Motor neuron (in vitro differentiated cells): ENCODE measurements around the gene NT5DC2. TPM values are rescaled to one million over a fixed set of nuclear protein-coding genes. Genes with fewer than 3 reads are reported as not detected.
"Not testable (repeated sequence)": the region's sequence is repeated elsewhere in the genome, so short reads cannot be mapped to it uniquely, and the experiment has no call there.

Source experiments
- ATAC-seq, 8 experiments: fragments of 200-7000 bp; cut with Tn5 transposase; replicated peaks in 6 of 8; 2 replicates each; pipeline ENCODE4 v1.8.0; 2021; ENCODE audit warnings: mild to moderate bottlenecking in 8 of 8, moderate library complexity in 8 of 8
- H3K27ac ChIP-seq, 2 donors: fragments of 250-450 bp; sonication (Bioruptor Pico); 2 replicates each; pipeline ENCODE4 v1.9.0; 2021; ENCODE audit warnings: antibody characterized with exemption in 2 of 2, mild to moderate bottlenecking in 2 of 2, moderate library complexity in 1 of 2
- H3K4me1 ChIP-seq, 2 donors: fragments of 250-450 bp; sonication (Bioruptor Pico); replicated peaks in 1 of 2; 2 replicates each; pipeline ENCODE4 v1.6.1; 2021; ENCODE audit warnings: antibody characterized with exemption in 2 of 2, mild to moderate bottlenecking in 2 of 2, moderate library complexity in 1 of 2
- H3K4me3 ChIP-seq, 5 donors: fragments of 250-450 bp; sonication (Bioruptor Pico); 2 replicates each; pipeline ENCODE4 v1.9.0; 2021; ENCODE audit warnings: antibody characterized with exemption in 5 of 5, mild to moderate bottlenecking in 5 of 5, moderate library complexity in 4 of 5
- WGBS, 10 experiments: fragments of 450-650 bp; shearing (Covaris generic); methylation state at CpG; one replicate each; pipeline ENCODE4 v1.0.0; 2022; 5-methylcytosine and 5-hydroxymethylcytosine counted together
- in situ Hi-C, 9 experiments: fragments of 400-800 bp; cut with MboI; loops; one replicate each; pipeline ENCODE4 v1.15.0; 2021; ENCODE audit warnings: low sequenced_read_pairs in 9 of 9, low pct_unique_long_range_greater_than_20kb in 2 of 9; ENCODE audit not compliant: unreplicated experiment in 9 of 9
- total RNA-seq, 8 experiments: library from RNA; unstranded; fragments of 300-600 nt; gene quantifications; 2 replicates each; pipeline versions ENCODE4 v1.2.3 to v1.2.4, GENCODE V29; 2022

NT5DC2 gene
- total RNA-seq, 8 experiments from 2014 or later: 13.3 to 156 (median 91.7) TPM

DNA sequence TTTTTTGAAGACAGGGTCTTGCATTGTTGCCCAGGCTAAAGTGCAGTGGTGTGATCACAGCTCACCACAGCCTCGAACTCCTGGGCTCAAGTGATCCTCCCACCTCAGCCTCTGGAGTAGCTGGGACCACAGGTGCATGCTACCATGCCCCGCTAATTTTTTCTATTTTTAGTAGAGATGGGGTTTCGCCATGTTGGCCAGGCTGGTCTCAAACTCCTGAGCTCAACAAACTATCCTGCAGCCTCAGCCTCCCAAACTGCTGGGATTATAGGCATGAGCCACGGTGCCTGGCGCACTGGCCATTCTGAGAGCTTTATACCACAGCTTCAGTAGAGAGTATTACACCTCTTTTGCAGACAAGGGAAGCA, 7.0 kb downstream of the NT5DC2 start:
- not testable (repeated sequence) for ATAC-seq
- WGBS, 10 experiments: 60 to 94% (median 80%) methylated on average over 1 to 3 of the region's 5 CpGs; no CpG with 5 or more reads in 7 of the 10 experiments

DNA sequence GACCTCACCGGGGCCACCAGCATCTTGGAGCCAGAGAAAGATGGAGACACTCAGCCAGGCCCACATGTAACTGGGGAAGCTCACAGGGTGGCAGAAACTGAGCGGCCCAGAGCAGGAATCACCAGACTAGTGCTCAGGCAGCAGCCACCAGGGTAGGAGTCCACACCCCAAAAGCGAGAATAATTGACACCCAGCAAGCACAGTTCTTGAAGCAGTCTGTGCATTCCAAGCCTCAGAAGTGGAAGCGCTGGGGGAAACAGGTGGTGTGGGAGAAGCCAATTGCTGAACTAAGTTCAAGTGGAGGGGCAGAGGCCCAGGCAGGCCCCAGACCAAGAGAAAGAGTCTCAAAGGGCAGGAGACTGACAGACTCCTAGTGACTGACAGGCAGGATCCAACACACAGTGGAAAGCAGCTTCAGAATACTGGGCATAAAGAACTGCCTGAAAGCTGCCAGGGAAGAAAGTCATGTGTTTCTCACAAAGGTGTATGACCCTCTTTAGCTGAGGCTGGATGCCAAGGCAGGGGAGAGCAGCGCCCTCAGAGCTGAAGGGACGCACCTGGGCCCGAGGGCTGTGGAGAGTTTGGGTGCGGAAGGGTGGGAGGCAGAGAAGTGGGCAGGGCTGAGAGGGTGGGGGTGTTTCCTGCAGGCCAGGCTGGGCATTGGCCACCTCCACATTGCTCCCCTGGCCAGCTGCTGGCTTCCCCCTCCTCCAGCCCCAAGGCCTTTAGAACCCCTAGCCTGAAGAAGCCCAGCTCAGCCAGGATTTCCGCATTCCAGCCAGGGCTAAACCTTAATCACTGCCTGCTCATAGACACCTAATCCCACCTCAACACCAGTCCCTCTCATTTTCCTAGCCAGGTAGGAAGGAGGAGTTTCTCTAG, 7.7 kb downstream of the NT5DC2 start:
- in situ Hi-C loops: no loop called here
- H3K4me3 ChIP-seq: no peak overlapping the region
- WGBS, 10 experiments: 80 to 100% (median 95%) methylated on average over 1 to 6 of the region's 9 CpGs; no CpG with 5 or more reads in 4 of the 10 experiments
- peaks cover 0 to under 1% of the 10 kb centered on the region in 2 donors for H3K4me1 ChIP-seq
- no peak overlapping the region for H3K27ac ChIP-seq
- ATAC-seq: peak in 2 of 8 experiments; percentile 31 to 41

More for the DNA sequence above, 7.0 kb downstream of the NT5DC2 start:
- H3K27ac ChIP-seq, H3K4me3 ChIP-seq, H3K4me1 ChIP-seq, in situ Hi-C loops: not testable (repeated sequence)

DNA sequence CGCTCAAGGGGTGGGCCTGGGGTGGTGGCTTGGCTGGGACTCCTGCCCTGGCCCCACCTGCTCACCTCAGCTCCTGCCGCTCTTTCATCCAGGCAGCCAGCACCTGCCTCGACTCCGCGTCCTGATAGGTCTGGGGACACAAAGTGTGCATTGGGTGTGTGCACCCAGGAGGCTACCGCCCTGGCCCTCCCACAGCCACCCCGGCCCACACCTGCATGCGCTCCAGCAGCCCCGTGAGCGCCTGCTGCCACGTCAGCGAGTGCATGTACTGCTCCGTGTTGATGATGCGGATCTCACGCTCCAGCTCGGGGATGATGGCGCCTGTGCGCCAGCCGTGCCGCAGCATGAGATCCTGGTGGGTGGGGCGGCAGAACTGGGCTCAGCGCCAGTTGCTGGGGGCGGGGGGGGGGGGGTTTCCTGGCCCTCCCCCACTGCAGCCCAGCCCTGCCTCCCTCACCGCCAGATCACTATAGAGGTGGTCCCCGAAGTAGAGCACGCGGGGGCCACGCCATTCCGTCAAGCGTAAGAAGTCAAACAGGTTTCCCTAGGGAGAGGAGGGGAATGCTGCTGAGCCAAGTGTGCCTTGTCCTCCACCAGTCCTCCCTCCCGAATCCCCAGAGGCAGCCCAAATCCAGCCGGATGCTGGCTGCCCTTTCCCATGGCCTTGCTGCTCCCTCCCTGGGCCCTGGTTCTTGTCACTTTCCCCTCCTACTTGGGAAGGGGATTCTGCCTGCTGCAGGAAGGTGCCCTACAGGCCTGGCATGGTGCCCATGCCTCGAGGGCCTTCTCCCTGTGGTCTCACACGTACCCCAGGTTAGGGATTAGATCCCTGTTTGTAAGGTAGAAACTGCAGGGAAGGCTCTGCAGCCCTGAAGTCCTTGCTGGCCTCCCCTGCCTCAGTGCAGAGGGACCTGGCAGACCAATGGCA, 8.6 kb downstream of the NT5DC2 start:
- Histone ChIP-seq H3K4me3 (no peak overlapping the region), H3K27ac (no peak overlapping the region), H3K4me1 (no peaks in the 10 kb centered on the region)
- peak in 1 of 8 experiments; percentile 13 for ATAC-seq
- in situ Hi-C loops: no loop called here
- whole genome bisulfite sequencing, 10 experiments: 60 to 100% (median 80%) methylated on average over 1 to 3 of the region's 34 CpGs; no CpG with 5 or more reads in 5 of the 10 experiments

DNA sequence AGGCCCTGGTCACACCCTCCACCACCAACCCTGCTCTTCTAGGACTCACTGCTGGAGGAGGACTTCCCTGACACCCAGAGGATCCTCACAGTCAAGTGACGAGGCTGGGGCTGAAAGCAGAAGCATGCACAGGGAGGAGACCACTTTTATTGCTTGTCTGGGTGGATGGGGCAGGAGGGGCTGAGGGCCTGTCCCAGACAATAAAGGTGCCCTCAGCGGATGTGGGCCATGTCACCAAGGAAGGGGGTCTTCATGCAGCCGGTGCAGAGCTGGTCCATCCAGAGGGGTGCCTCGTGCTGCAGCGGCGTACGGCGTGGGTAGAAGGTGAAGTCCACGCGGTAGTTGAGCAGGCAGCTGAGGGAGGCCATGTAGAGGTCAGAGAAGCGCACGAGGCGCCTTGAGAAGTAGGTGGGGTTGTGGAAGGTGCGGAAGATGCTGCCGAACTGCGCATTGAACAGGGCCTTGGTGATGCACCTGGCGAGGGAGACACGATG, 9.4 kb downstream of the NT5DC2 start:
- H3K27ac ChIP-seq: no peak overlapping the region
- no peaks in the 10 kb centered on the region for H3K4me1 ChIP-seq
- in situ Hi-C loops: no loop called here
- H3K4me3 ChIP-seq: no peak overlapping the region
- ATAC-seq: peak in 2 of 8 experiments; percentile 2 to 4
- WGBS, 10 experiments: 88 to 100% (median 96%) methylated on average over 3 to 11 of the region's 18 CpGs; no CpG with 5 or more reads in 5 of the 10 experiments

DNA sequence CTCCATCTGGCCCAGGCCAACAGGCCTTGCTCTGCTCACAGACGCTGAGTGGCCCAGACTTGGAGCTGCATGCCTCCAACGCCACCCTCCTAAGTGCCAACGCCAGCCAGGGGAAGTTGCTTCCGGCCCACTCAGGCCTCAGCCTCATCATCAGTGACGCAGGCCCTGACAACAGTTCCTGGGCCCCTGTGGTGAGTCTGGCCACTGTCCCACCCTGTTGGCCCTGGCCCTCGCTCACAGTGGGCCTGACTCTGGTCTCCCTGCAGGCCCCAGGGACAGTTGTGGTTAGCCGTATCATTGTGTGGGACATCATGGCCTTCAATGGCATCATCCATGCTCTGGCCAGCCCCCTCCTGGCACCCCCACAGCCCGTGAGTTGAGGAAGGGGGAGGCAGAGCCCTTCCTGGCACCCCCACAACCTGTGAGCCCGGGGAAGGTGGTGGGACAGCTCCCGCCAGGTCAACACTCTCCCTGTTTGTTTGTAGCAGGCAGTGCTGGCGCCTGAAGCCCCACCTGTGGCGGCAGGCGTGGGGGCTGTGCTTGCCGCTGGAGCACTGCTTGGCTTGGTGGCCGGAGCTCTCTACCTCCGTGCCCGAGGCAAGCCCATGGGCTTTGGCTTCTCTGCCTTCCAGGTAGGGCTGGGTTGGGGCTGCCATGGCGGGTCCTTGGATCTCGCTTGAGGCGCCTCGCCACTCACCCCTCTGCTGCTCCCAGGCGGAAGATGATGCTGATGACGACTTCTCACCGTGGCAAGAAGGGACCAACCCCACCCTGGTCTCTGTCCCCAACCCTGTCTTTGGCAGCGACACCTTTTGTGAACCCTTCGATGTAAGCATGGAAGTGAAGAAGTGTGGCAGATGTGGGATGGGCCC, 10.0 kb downstream of the NT5DC2 start:
- in situ Hi-C loops: no loop called here
- ATAC-seq: no peak
- Histone ChIP-seq H3K4me3 (no peak overlapping the region), H3K4me1 (no peaks in the 10 kb centered on the region), H3K27ac (no peak overlapping the region)
- 67 to 100% (median 87%) methylated on average over 2 to 9 of the region's 26 CpGs; no CpG with 5 or more reads in 5 of the 10 experiments for WGBS, 10 experiments

DNA sequence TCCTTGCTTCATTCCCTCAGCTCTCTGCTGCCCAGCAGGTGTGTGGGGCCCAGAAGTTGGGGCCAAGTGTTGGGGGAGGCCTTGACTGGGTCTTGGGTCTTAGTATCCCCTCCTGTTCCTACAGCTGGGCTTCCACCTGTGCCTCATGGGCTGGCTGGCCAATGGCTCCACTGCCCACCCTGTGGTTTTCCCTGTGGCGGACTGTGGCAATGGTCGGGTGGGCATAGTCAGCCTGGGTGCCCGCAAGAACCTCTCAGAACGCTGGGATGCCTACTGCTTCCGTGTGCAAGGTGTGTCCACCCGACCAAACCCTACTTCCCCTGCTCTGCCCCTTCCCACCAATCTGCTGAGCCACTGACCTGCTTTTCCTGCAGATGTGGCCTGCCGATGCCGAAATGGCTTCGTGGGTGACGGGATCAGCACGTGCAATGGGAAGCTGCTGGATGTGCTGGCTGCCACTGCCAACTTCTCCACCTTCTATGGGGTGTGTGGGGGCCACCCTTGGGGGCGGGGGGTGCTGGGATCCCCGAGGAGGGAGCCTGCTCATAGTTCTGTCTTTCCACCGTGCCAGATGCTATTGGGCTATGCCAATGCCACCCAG, 10.9 kb downstream of the NT5DC2 start:
- no peak overlapping the region for H3K27ac ChIP-seq

DNA sequence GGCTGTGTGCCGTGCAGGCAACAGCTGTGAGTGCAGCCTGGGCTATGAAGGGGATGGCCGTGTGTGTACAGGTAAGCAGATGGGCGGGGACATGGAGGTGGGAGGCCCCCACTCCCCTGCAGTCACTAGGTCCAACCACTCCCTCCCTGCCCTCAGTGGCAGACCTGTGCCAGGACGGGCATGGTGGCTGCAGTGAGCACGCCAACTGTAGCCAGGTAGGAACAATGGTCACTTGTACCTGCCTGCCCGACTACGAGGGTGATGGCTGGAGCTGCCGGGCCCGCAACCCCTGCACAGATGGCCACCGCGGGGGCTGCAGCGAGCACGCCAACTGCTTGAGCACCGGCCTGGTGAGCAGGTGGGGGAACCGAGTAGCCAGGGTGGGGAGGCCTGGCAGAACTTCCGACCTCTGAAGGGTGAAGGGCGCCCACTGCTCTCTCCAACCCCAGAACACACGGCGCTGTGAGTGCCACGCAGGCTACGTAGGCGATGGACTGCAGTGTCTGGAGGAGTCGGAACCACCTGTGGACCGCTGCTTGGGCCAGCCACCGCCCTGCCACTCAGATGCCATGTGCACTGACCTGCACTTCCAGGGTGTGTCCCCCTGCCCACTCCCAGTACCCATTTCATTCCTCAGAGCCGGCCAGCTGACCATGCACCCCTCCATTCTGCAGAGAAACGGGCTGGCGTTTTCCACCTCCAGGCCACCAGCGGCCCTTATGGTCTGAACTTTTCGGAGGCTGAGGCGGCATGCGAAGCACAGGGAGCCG, 11.6 kb downstream of the NT5DC2 start:
- no peak for ATAC-seq
- Histone ChIP-seq H3K27ac (no peak overlapping the region), H3K4me1 (peaks cover 0 to 2% of the 10 kb centered on the region in 2 donors), H3K4me3 (no peak overlapping the region)
- WGBS, 10 experiments: 88 to 100% (median 90%) methylated on average over 3 to 10 of the region's 33 CpGs; no CpG with 5 or more reads in 6 of the 10 experiments
- in situ Hi-C loops: no loop called here

More for the DNA sequence above, 10.9 kb downstream of the NT5DC2 start:
- no peak for ATAC-seq
- in situ Hi-C loops: no loop called here
- no peak overlapping the region for H3K4me3 ChIP-seq
- 50 to 100% (median 95%) methylated on average over 1 to 10 of the region's 14 CpGs; no CpG with 5 or more reads in 5 of the 10 experiments for WGBS, 10 experiments
- H3K4me1 ChIP-seq: peaks cover 0 to 2% of the 10 kb centered on the region in 2 donors

DNA sequence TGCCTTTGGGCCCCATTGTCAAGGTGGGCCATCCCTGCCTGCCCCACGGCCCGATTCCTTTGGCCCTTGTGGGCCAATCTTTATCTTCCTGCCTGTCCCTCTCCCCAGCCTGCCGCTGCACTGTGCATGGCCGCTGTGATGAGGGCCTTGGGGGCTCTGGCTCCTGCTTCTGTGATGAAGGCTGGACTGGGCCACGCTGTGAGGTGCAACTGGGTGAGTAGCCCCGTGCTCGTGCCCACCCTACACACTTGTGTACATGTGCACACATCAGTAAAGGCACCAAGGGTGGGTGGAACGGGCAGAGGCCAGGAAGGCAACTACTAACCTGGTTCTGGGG, 12.2 kb downstream of the NT5DC2 start:
- 67 to 92% (median 80%) methylated on average over 1 to 3 of the region's 8 CpGs; no CpG with 5 or more reads in 5 of the 10 experiments for WGBS, 10 experiments
- no peak for ATAC-seq
- Histone ChIP-seq H3K4me3 (no peak overlapping the region), H3K4me1 (peaks cover 0 to 2% of the 10 kb centered on the region in 2 donors), H3K27ac (no peak overlapping the region)
- in situ Hi-C loops: no loop called here

DNA sequence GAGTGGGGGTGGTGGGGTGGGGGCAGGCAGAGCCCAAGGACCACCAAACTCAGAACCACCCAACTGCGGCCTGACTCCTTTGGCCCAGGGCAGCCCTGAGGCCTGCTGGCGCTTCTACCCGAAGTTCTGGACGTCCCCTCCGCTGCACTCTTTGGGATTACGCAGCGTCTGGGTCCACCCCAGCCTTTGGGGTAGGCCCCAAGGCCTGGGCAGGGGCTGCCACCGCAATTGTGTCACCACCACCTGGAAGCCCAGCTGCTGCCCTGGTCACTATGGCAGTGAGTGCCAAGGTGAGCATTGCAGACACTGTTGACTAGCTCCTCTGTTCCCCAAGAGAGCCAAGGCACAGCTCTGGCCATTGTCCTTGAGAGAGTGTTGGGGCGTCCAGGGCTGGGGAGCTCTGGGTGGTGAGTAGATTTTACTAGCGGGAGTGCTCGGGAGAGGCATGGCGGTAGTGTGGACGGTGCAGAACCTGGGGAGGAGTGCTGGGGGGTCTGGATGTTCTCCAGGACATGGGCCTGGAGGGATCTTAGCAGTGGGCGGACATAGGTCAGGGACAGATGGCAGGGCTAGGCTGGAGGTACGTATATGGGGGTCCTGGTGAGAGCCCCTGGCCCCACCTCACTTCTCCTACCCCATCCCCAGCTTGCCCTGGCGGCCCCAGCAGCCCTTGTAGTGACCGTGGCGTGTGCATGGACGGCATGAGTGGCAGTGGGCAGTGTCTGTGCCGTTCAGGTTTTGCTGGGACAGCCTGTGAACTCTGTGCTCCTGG, 12.8 kb downstream of the NT5DC2 start:
- Histone ChIP-seq H3K27ac (no peak overlapping the region), H3K4me1 (peaks cover 0 to 2% of the 10 kb centered on the region in 2 donors), H3K4me3 (no peak overlapping the region)
- in situ Hi-C loops: no loop called here
- no peak for ATAC-seq
- 87 to 96% methylated on average over 4 to 5 of the region's 20 CpGs; no CpG with 5 or more reads in 8 of the 10 experiments for WGBS, 10 experiments

DNA sequence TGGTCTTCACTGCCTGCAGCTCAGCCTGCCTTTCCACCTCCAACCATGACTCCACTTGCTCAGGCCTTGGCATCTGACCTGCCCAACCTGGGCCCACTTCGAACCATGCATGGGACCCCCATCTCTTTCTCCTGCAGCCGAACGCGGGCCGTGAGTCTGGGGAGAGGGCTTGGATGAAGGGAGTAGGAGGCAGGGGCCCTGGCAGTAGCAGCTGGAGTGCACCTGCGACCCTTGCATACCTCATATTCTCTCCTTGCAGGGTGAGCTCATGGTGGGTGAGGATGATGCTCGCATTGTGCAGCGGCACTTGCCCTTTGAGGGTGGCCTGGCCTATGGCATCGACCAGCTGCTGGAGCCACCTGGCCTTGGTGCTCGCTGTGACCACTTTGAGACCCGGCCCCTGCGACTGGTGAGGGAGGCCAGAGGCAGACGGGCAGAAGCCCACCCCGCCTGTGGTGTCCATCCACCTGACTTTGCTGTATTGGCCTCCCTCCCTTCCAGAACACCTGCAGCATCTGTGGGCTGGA, 13.5 kb downstream of the NT5DC2 start:
- WGBS, 10 experiments: 70 to 93% methylated on average over 2 to 3 of the region's 14 CpGs; no CpG with 5 or more reads in 8 of the 10 experiments
- no peak for ATAC-seq
- H3K27ac ChIP-seq: no peak overlapping the region
- in situ Hi-C loops: no loop called here
- no peak overlapping the region for H3K4me3 ChIP-seq
- peaks cover 0 to 4% of the 10 kb centered on the region in 2 donors for H3K4me1 ChIP-seq
